Pancreas (tissue), 10 donors: Measurements from ENCODE around the gene MRPL27. TPM values are rescaled to one million over a fixed set of nuclear protein-coding genes. Genes with fewer than 3 reads are reported as not detected.
A peak's percentile ranks its signal among the peaks of the same experiment; 100 is the strongest.
"Not testable (repeated sequence)": the region's sequence is repeated elsewhere in the genome, so short reads cannot be mapped to it uniquely, and the experiment has no call there.

ENCODE experiments used
- ATAC-seq, 4 donors: fragments of 200-7000 bp; cut with Tn5 transposase; one replicate each; pipeline versions ENCODE4 v1.8.0 to v1.9.1; 2020; ENCODE audit warnings: mild to moderate bottlenecking in 4 of 4, moderate library complexity in 4 of 4
- DNase-seq, 6 donors: peaks; one replicate each; pipeline ENCODE4 v3.0.0-alpha.2; 2020
- FAIRE-seq: peaks from 2 replicates; lab custom pipeline; 2012; peaks lifted over from hg19 to GRCh38; lab: Jason Lieb, UNC
- H3K27ac ChIP-seq, 4 donors: fragments of 200-600 bp; sonication (generic); 1 replicate in 3 of 4; 2 replicates in 1 of 4; pipeline versions ENCODE4 v1.5.0 to v1.8.0; 2020
- H3K27me3 ChIP-seq, 4 donors: fragments of 200-600 bp; one replicate each; pipeline ENCODE4 v1.8.0; 2021
- H3K36me3 ChIP-seq, 3 donors: fragments of 200-600 bp; sonication (generic) in 1 of 3; one replicate each; pipeline versions ENCODE4 v1.5.0 to v1.8.0; 2020 to 2021
- H3K4me1 ChIP-seq, 3 donors: fragments of 200-600 bp; one replicate each; pipeline ENCODE4 v1.8.0; 2021
- H3K4me3 ChIP-seq, 4 donors: fragments of 200-600 bp; sonication (generic) in 2 of 4; one replicate each; pipeline versions ENCODE4 v1.5.0 to v1.8.0; 2020 to 2021
- H3K9me3 ChIP-seq, 4 donors: fragments of 200-600 bp; one replicate each; pipeline ENCODE4 v1.8.0; 2021
- CTCF ChIP-seq, 4 donors: fragments of 200-600 bp; sonication (generic) in 3 of 4; IDR thresholded peaks; one replicate each; pipeline versions ENCODE4 v1.5.0 to v1.8.0; 2021; ENCODE audit warnings: antibody characterized with exemption in 4 of 4
- WGBS, 2 donors: extraction: QIAGEN DNeasy Blood & Tissue Kit; methylation state at CpG; one replicate each; pipeline ENCODE4 v1.1.7; 2013; 5-methylcytosine and 5-hydroxymethylcytosine counted together
- intact Hi-C, 3 donors: fragments of 100-400 bp; cut with DNase I; formaldehyde crosslinking; loops; one replicate each; pipeline versions ENCODE4 v1.11.1 to v1.14.2; 2022
- polyA plus RNA-seq, 2 donors: library from polyadenylated mRNA; stranded (reverse); fragments of 200-250 nt; gene quantifications; one replicate each; pipeline ENCODE4 v1.2.3, GENCODE V29; 2013
- total RNA-seq, 6 donors: library from RNA; stranded (reverse); fragmentation: NEBNext Ultra II Directional in 4 of 6; extraction: Animal tissue kit (Norgen Biotek cat#: 25700) in 4 of 6; gene quantifications; one replicate each; pipeline versions ENCODE4 v1.2.1 to v1.2.4, GENCODE V29; 2021 to 2023
- donor health status: healthy with polysubstance abuse.
- donor health status: DM: no; HTN: no; CAD: no; lungs with moderate emphysema.
- donor health status: DM: no; HTN: no; CAD: no.
- donor health status: control.
- donor health status: control.
- donor health status: Bipolar disorder and iron deficiency.
- donor health status: DM: yes; HTN: yes; CAD: no.
- donor health status: DM: no; HTN: no; CAD: no.
- donor health status: DM: no; HTN: no; CAD: no.
- donor health status: DM: yes; HTN: yes; CAD: no.

The MRPL27 gene
- total and polyA plus RNA-seq, 8 donors = 19.6 to 89.0 (median 27.2) TPM

GRCh38 chr17:50338645-50339044 is 34.3 kb downstream of the MRPL27 start:
- peak; percentile 23 for FAIRE-seq
- no peaks in the 10 kb centered on the region for H3K36me3 ChIP-seq
- no peak overlapping the region for H3K4me3 ChIP-seq
- H3K27me3 ChIP-seq = no peaks in the 10 kb centered on the region
- no peak for TF ChIP-seq CTCF (IDR thresholded peaks at IDR 0.05)
- no peak for DNase-seq
- ATAC-seq = no peak
- H3K4me1 ChIP-seq = no peaks in the 10 kb centered on the region
- no peaks in the 10 kb centered on the region for H3K9me3 ChIP-seq
- intact Hi-C loops = no loop called here
- H3K27ac ChIP-seq = no peak overlapping the region

GRCh38 chr17:50337956-50338355 is 35.0 kb downstream of the MRPL27 start:
- no peaks in the 10 kb centered on the region for H3K9me3 ChIP-seq
- H3K27me3 ChIP-seq = no peaks in the 10 kb centered on the region
- H3K4me1 ChIP-seq = no peaks in the 10 kb centered on the region
- DNase-seq (no peak), FAIRE-seq (no peak), ATAC-seq (no peak)
- intact Hi-C loops = no loop called here
- TF ChIP-seq CTCF (IDR thresholded peaks at IDR 0.05) = no peak
- 88 to 95% methylated on average over 2 of the region's 2 CpGs for WGBS, 2 donors
- no peaks in the 10 kb centered on the region for H3K36me3 ChIP-seq
- H3K27ac ChIP-seq = no peak overlapping the region
- no peak overlapping the region for H3K4me3 ChIP-seq

GRCh38 chr17:50333291-50334057 is 39.5 kb downstream of the MRPL27 start:
- H3K27ac ChIP-seq, intact Hi-C loops, H3K27me3 ChIP-seq, H3K9me3 ChIP-seq, H3K4me3 ChIP-seq, FAIRE-seq, H3K4me1 ChIP-seq, H3K36me3 ChIP-seq, ATAC-seq: not testable (repeated sequence)
- WGBS, 2 donors = 73 to 77% methylated on average over 14 of the region's 14 CpGs
- DNase-seq = peak in 1 of 6 donors; percentile 7

GRCh38 chr17:50332196-50332595 is 40.8 kb downstream of the MRPL27 start:
- intact Hi-C loops = no loop called here
- no peak for TF ChIP-seq CTCF (IDR thresholded peaks at IDR 0.05)

GRCh38 chr17:50331085-50331791 is 41.7 kb downstream of the MRPL27 start:
- H3K9me3 ChIP-seq = no peaks in the 10 kb centered on the region
- intact Hi-C loops = no loop called here
- FAIRE-seq (no peak), ATAC-seq (no peak), DNase-seq (no peak)
- WGBS, 2 donors = 76 to 87% methylated on average over 4 of the region's 4 CpGs
- H3K27ac ChIP-seq = no peak overlapping the region
- no peaks in the 10 kb centered on the region for H3K36me3 ChIP-seq
- no peaks in the 10 kb centered on the region for H3K27me3 ChIP-seq
- no peak overlapping the region for H3K4me3 ChIP-seq
- no peaks in the 10 kb centered on the region for H3K4me1 ChIP-seq
- TF ChIP-seq CTCF (IDR thresholded peaks at IDR 0.05) = no peak

More at GRCh38 chr17:50332196-50332595, 40.8 kb downstream of the MRPL27 start:
- ATAC-seq = no peak
- Histone ChIP-seq H3K4me1 (no peaks in the 10 kb centered on the region), H3K36me3 (no peaks in the 10 kb centered on the region), H3K4me3 (no peak overlapping the region), H3K27me3 (no peaks in the 10 kb centered on the region), H3K9me3 (no peaks in the 10 kb centered on the region), H3K27ac (no peak overlapping the region)
- no peak for DNase-seq
- FAIRE-seq = no peak
- WGBS, 2 donors = 42% methylated on average over 6 of the region's 6 CpGs
